IgD-negative memory B cell (primary cell): ENCODE data around the gene COL27A1. TPM values are rescaled to one million over a fixed set of nuclear protein-coding genes. Genes with fewer than 3 reads are reported as not detected.
"Not testable (repeated sequence)": the region's sequence is repeated elsewhere in the genome, so short reads cannot be mapped to it uniquely, and the experiment has no call there.

ENCODE experiments used
- H3K27ac Mint-ChIP-seq, 3 donors: one replicate each; pipeline ENCODE4 v1.8.0; 2020 to 2022; ENCODE audit warnings: mild to moderate bottlenecking in 3 of 3, mixed read lengths in 3 of 3, moderate library complexity in 1 of 3
- H3K27me3 Mint-ChIP-seq: one replicate; pipeline ENCODE4 v1.8.0; 2021; ENCODE audit warnings: mixed read lengths
- H3K36me3 Mint-ChIP-seq: one replicate; pipeline ENCODE4 v1.8.0; 2020; ENCODE audit warnings: mild to moderate bottlenecking, mixed read lengths
- H3K4me1 Mint-ChIP-seq, 3 donors: one replicate each; pipeline ENCODE4 v1.8.0; 2020 to 2022; ENCODE audit warnings: mixed read lengths in 3 of 3, mild to moderate bottlenecking in 1 of 3
- H3K4me3 Mint-ChIP-seq, 4 donors: one replicate each; pipeline ENCODE4 v1.8.0; 2020 to 2022; ENCODE audit warnings: mild to moderate bottlenecking in 4 of 4, mixed read lengths in 4 of 4, moderate library complexity in 3 of 4
- H3K9me3 Mint-ChIP-seq, 3 donors: one replicate each; pipeline ENCODE4 v1.8.0; 2020 to 2021; ENCODE audit warnings: mixed read lengths in 3 of 3, mild to moderate bottlenecking in 1 of 3
- polyA plus RNA-seq: library from polyadenylated mRNA; unstranded; fragments of 300-500 nt; fragmentation: Illumina TruSeq; gene quantifications from one replicate; pipeline ENCODE4 v1.2.3, GENCODE V29; 2021

COL27A1 gene
- polyA plus RNA-seq, 1 donor from 2014 or later = not detected

GRCh38 chr9:114119242-114120191 is 35.8 kb upstream of the COL27A1 start:
- Mint-ChIP-seq H3K4me1 (no peaks in the 10 kb centered on the region), H3K36me3 (peaks cover 2% of the 10 kb centered on the region), H3K27ac (no peak overlapping the region), H3K9me3 (peaks cover 0 to 2% (median 0%) of the 10 kb centered on the region in 3 donors), H3K27me3 (peaks cover 13% of the 10 kb centered on the region), H3K4me3 (no peak overlapping the region)

GRCh38 chr9:114120192-114121014 is 34.9 kb upstream of the COL27A1 start:
- no peak overlapping the region for H3K27ac Mint-ChIP-seq
- H3K36me3 Mint-ChIP-seq = peaks cover 2% of the 10 kb centered on the region
- no peak overlapping the region for H3K4me3 Mint-ChIP-seq
- H3K4me1 Mint-ChIP-seq = no peaks in the 10 kb centered on the region
- peaks cover 13% of the 10 kb centered on the region for H3K27me3 Mint-ChIP-seq
- peaks cover 0 to 2% (median 0%) of the 10 kb centered on the region in 3 donors for H3K9me3 Mint-ChIP-seq

GRCh38 chr9:114121227-114122135 is 33.9 kb upstream of the COL27A1 start:
- peaks cover 0 to 2% (median 0%) of the 10 kb centered on the region in 3 donors for H3K9me3 Mint-ChIP-seq
- H3K4me3 Mint-ChIP-seq = no peak overlapping the region
- H3K27ac Mint-ChIP-seq = no peak overlapping the region
- H3K27me3 Mint-ChIP-seq = peaks cover 12% of the 10 kb centered on the region
- H3K36me3 Mint-ChIP-seq = peaks cover 2% of the 10 kb centered on the region
- H3K4me1 Mint-ChIP-seq = no peaks in the 10 kb centered on the region

GRCh38 chr9:114122136-114123027 is 33.0 kb upstream of the COL27A1 start:
- peaks cover 4% of the 10 kb centered on the region for H3K36me3 Mint-ChIP-seq
- H3K4me3 Mint-ChIP-seq = no peak overlapping the region
- H3K27ac Mint-ChIP-seq = no peak overlapping the region
- peaks cover 3 to 5% (median 4%) of the 10 kb centered on the region in 3 donors for H3K9me3 Mint-ChIP-seq
- no peaks in the 10 kb centered on the region for H3K4me1 Mint-ChIP-seq
- H3K27me3 Mint-ChIP-seq = peaks cover 11% of the 10 kb centered on the region

GRCh38 chr9:114123031-114123977 is 32.0 kb upstream of the COL27A1 start:
- no peaks in the 10 kb centered on the region for H3K4me1 Mint-ChIP-seq
- H3K27ac Mint-ChIP-seq = no peak overlapping the region
- H3K36me3 Mint-ChIP-seq = peaks cover 5% of the 10 kb centered on the region
- peaks cover 5 to 9% (median 9%) of the 10 kb centered on the region in 3 donors for H3K9me3 Mint-ChIP-seq
- no peak overlapping the region for H3K4me3 Mint-ChIP-seq
- peaks cover 7% of the 10 kb centered on the region for H3K27me3 Mint-ChIP-seq

- Mint-ChIP-seq H3K27me3 (peaks cover 8% of the 10 kb centered on the region), H3K4me3 (no peak overlapping the region), H3K27ac (no peak overlapping the region), H3K36me3 (peaks cover 5% of the 10 kb centered on the region), H3K4me1 (no peaks in the 10 kb centered on the region), H3K9me3 (peaks cover 5 to 9% (median 9%) of the 10 kb centered on the region in 3 donors)
These were observed 31.2 kb upstream of the COL27A1 start for GRCh38 chr9:114124138-114124537.

- H3K4me1 Mint-ChIP-seq = no peaks in the 10 kb centered on the region
- peaks cover 5% of the 10 kb centered on the region for H3K36me3 Mint-ChIP-seq
- H3K9me3 Mint-ChIP-seq = peaks cover 5 to 9% (median 9%) of the 10 kb centered on the region in 3 donors
- peaks cover 12% of the 10 kb centered on the region for H3K27me3 Mint-ChIP-seq
- H3K27ac Mint-ChIP-seq = no peak overlapping the region
- H3K4me3 Mint-ChIP-seq = no peak overlapping the region
These were observed 30.5 kb upstream of the COL27A1 start for GRCh38 chr9:114124666-114125475.

- Mint-ChIP-seq H3K27me3 (peaks cover 16% of the 10 kb centered on the region), H3K4me3 (no peak overlapping the region), H3K4me1 (no peaks in the 10 kb centered on the region), H3K9me3 (peaks cover 5 to 9% (median 9%) of the 10 kb centered on the region in 3 donors), H3K36me3 (peaks cover 7% of the 10 kb centered on the region), H3K27ac (no peak overlapping the region)
These were observed 29.8 kb upstream of the COL27A1 start for GRCh38 chr9:114125476-114126013.

- peaks cover 13% of the 10 kb centered on the region for H3K27me3 Mint-ChIP-seq
- H3K9me3 Mint-ChIP-seq = peaks cover 3 to 9% (median 9%) of the 10 kb centered on the region in 3 donors
- no peak overlapping the region for H3K4me3 Mint-ChIP-seq
These were observed 28.9 kb upstream of the COL27A1 start for GRCh38 chr9:114126247-114127060.

GRCh38 chr9:114128759-114129158 is 26.6 kb upstream of the COL27A1 start:
- H3K36me3 Mint-ChIP-seq, H3K27ac Mint-ChIP-seq, H3K9me3 Mint-ChIP-seq, H3K4me1 Mint-ChIP-seq, H3K4me3 Mint-ChIP-seq: not testable (repeated sequence)
- H3K27me3 Mint-ChIP-seq = peaks cover 18% of the 10 kb centered on the region

More at GRCh38 chr9:114126247-114127060, 28.9 kb upstream of the COL27A1 start:
- H3K36me3 Mint-ChIP-seq = peaks cover 5% of the 10 kb centered on the region
- H3K4me1 Mint-ChIP-seq = no peaks in the 10 kb centered on the region
- no peak overlapping the region for H3K27ac Mint-ChIP-seq

- H3K27me3 Mint-ChIP-seq = peaks cover 22% of the 10 kb centered on the region
- H3K9me3 Mint-ChIP-seq = peaks cover 3 to 9% (median 9%) of the 10 kb centered on the region in 3 donors
- H3K27ac Mint-ChIP-seq = no peak overlapping the region
- H3K4me3 Mint-ChIP-seq = no peak overlapping the region
- H3K4me1 Mint-ChIP-seq = no peaks in the 10 kb centered on the region
- peaks cover 5% of the 10 kb centered on the region for H3K36me3 Mint-ChIP-seq
These were observed 25.2 kb upstream of the COL27A1 start for GRCh38 chr9:114130141-114130540.
